MM.1S (cell line): Measurements from ENCODE around the gene ABCB10.

Experiments used
- DNase-seq: peaks from one replicate; pipeline ENCODE4 v3.0.0-alpha.2; 2015
- H2AFZ ChIP-seq: fragments of 300-600 bp; sonication (generic); 2 replicates; pipeline ENCODE4 v1.6.0; 2016; ENCODE audit warnings: antibody characterized with exemption, low read length
- H3F3A ChIP-seq: fragments of 300-600 bp; sonication (generic); 2 replicates; pipeline ENCODE4 v1.6.1; 2016; ENCODE audit warnings: mild to moderate bottlenecking, antibody characterized with exemption, low read length, moderate library complexity, mixed read lengths; ENCODE audit not compliant: insufficient read depth
- H3K27ac ChIP-seq: fragments of 300-600 bp; sonication (generic); 2 replicates; pipeline ENCODE4 v1.5.1; 2016; ENCODE audit warnings: mild to moderate bottlenecking, low read length
- H3K27me3 ChIP-seq: fragments of 300-600 bp; sonication (generic); replicated peaks from 2 replicates; pipeline ENCODE4 v1.6.0; 2016; ENCODE audit warnings: low read length; ENCODE audit not compliant: insufficient read depth
- H3K36me3 ChIP-seq: fragments of 300-600 bp; sonication (generic); replicated peaks from 2 replicates; pipeline ENCODE4 v1.6.1; 2016; ENCODE audit warnings: mild to moderate bottlenecking, low read length, mixed read lengths; ENCODE audit not compliant: insufficient read depth
- H3K4me1 ChIP-seq: fragments of 300-600 bp; sonication (generic); 2 replicates; pipeline ENCODE4 v1.6.1; 2016; ENCODE audit warnings: low read length, mixed read lengths
- H3K4me2 ChIP-seq: fragments of 300-600 bp; sonication (generic); 2 replicates; pipeline ENCODE4 v1.6.0; 2016; ENCODE audit warnings: low read depth, low read length
- H3K4me3 ChIP-seq: fragments of 300-600 bp; sonication (generic); 2 replicates; pipeline ENCODE4 v1.5.1; 2016; ENCODE audit warnings: low read length, mixed read lengths
- H3K79me2 ChIP-seq: fragments of 300-600 bp; sonication (generic); 2 replicates; pipeline ENCODE4 v1.6.1; 2016; ENCODE audit warnings: mixed run types, low read length, mixed read lengths
- H3K9ac ChIP-seq: fragments of 300-600 bp; sonication (generic); 2 replicates; pipeline ENCODE4 v1.6.1; 2016; ENCODE audit warnings: low read length, mixed read lengths
- H3K9me2 ChIP-seq: fragments of 300-600 bp; sonication (generic); replicated peaks from 2 replicates; pipeline ENCODE4 v1.6.1; 2016; ENCODE audit warnings: mild to moderate bottlenecking, low read length, mixed read lengths; ENCODE audit not compliant: insufficient read depth
- H3K9me3 ChIP-seq: fragments of 300-600 bp; sonication (generic); replicated peaks from 2 replicates; pipeline ENCODE4 v1.6.1; 2016; ENCODE audit warnings: mild to moderate bottlenecking, low read length, mixed read lengths; ENCODE audit not compliant: insufficient read depth
- H4K20me1 ChIP-seq: fragments of 300-600 bp; sonication (generic); 2 replicates; pipeline ENCODE4 v1.6.1; 2016; ENCODE audit warnings: mild to moderate bottlenecking, low read length, moderate library complexity, mixed read lengths; ENCODE audit not compliant: insufficient read depth
- EZH2 ChIP-seq: fragments of 300-600 bp; sonication (generic); optimal IDR thresholded peaks from 2 replicates; pipeline ENCODE3; 2017; ENCODE audit warnings: low read depth, mild to moderate bottlenecking, antibody characterized with exemption, low read length, mixed read lengths
- EZH2phosphoT487 ChIP-seq: fragments of 300-600 bp; sonication (generic); IDR thresholded peaks from 2 replicates; pipeline ENCODE4 v1.6.1; 2018; ENCODE audit warnings: antibody characterized with exemption, low read length
- TF ChIP-seq, protein P1 (sequence below): fragments of 300-600 bp; sonication (generic); IDR thresholded peaks from 2 replicates; pipeline ENCODE4 v1.5.1; 2016; ENCODE audit warnings: antibody characterized with exemption, low read length, mixed read lengths

ABCB10 gene

DNA sequence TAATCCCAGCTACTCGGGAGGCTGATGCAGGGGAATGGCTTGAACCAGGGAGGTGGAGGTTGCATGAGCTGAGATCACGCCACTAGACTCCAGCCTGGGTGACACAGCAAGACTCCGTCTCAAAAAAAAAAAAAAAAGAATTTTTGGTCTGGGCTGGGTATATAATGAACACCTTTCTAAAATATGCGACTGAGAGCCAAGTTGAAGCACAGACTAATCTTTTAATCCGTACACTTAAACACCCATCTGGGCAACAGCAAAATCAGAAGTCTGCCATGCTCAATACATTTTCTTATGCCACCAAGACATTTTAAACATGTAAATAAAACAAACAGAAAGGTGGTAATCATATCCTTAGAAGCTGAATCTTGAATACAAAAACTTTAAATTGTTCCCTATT, 31.6 kb upstream of the ABCB10 start:
- Histone ChIP-seq H3K79me2 (0 out of 2 replicates have a peak, but pooled peaks cover 6% of the 10 kb centered on the region), H2AFZ (no peak overlapping the region), H3K4me3 (no peak overlapping the region), H3K27me3 (no peaks in the 10 kb centered on the region), H3K27ac (no peak overlapping the region), H3K36me3 (0 out of 2 replicates have a peak, but pooled peaks cover 6% of the 10 kb centered on the region), H3K9ac (no peak overlapping the region), H3K4me2 (no peak overlapping the region), H3K9me3 (no peaks in the 10 kb centered on the region), H3K9me2 (no peaks in the 10 kb centered on the region), H3F3A (no peaks in the 10 kb centered on the region), H4K20me1 (no peaks in the 10 kb centered on the region), H3K4me1 (no peaks in the 10 kb centered on the region)
- no peak for DNase-seq
- no peak for TF ChIP-seq EZH2

DNA sequence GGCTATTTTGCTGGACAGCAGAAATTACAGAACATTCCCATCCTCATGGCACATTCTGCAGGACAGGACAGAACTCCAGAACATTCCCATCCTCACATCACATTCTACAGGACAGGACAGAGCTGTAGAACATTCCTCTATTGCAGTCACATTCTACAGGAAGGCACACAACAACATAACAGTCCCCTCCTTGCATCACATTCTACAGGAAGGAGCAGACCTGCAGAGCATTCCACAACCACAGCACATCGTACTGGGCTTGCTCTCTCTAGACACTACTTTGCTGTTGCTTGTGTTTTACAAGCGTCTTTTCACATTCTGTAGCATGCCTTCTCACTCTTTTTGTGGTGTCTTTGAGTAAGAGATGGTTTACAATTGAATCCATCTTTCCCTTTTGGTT, 26.8 kb upstream of the ABCB10 start:
- Histone ChIP-seq H3K9ac (no peak overlapping the region), H3K36me3 (no peaks in the 10 kb centered on the region), H3K9me3 (no peaks in the 10 kb centered on the region), H3F3A (no peaks in the 10 kb centered on the region), H3K9me2 (no peaks in the 10 kb centered on the region), H3K27ac (no peak overlapping the region), H4K20me1 (no peaks in the 10 kb centered on the region), H3K79me2 (no peaks in the 10 kb centered on the region), H2AFZ (no peak overlapping the region), H3K4me3 (no peak overlapping the region), H3K4me1 (no peaks in the 10 kb centered on the region), H3K27me3 (no peaks in the 10 kb centered on the region), H3K4me2 (no peak overlapping the region)
- no peak for TF ChIP-seq EZH2phosphoT487
- DNase-seq = no peak

DNA sequence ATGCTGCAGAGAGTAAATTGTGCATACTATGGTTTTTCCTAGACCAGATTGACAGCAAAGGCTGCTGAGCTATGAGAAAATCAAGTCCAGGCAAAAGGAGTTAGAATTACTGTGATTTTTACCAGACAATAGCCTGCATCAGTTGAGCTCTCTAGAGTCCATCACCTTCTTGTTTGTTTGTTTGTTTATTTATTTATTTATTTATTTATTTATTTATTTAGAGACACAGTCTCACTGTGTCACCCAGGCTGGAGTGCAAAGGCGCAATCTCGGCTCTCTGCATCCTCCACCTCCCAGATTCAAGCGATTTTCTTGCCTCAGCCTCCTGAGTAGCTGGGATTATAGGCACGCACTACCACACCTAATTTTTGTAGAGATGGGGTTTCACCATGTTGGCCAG, 24.2 kb upstream of the ABCB10 start:
- no peaks in the 10 kb centered on the region for H4K20me1 ChIP-seq
- H3K9ac ChIP-seq = no peak overlapping the region
- no peaks in the 10 kb centered on the region for H3K9me3 ChIP-seq
- TF ChIP-seq EZH2phosphoT487 (no peak), EZH2 (no peak)
- TF ChIP-seq, protein P1, sequence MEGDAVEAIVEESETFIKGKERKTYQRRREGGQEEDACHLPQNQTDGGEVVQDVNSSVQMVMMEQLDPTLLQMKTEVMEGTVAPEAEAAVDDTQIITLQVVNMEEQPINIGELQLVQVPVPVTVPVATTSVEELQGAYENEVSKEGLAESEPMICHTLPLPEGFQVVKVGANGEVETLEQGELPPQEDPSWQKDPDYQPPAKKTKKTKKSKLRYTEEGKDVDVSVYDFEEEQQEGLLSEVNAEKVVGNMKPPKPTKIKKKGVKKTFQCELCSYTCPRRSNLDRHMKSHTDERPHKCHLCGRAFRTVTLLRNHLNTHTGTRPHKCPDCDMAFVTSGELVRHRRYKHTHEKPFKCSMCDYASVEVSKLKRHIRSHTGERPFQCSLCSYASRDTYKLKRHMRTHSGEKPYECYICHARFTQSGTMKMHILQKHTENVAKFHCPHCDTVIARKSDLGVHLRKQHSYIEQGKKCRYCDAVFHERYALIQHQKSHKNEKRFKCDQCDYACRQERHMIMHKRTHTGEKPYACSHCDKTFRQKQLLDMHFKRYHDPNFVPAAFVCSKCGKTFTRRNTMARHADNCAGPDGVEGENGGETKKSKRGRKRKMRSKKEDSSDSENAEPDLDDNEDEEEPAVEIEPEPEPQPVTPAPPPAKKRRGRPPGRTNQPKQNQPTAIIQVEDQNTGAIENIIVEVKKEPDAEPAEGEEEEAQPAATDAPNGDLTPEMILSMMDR = no peak
- H3K4me3 ChIP-seq = no peak overlapping the region
- H3K4me1 ChIP-seq = no peaks in the 10 kb centered on the region
- no peaks in the 10 kb centered on the region for H3K9me2 ChIP-seq
- no peak overlapping the region for H3K27ac ChIP-seq
- H3K27me3 ChIP-seq = no peaks in the 10 kb centered on the region
- DNase-seq = no peak
- no peaks in the 10 kb centered on the region for H3K79me2 ChIP-seq
- no peak overlapping the region for H3K4me2 ChIP-seq
- H3F3A ChIP-seq = no peaks in the 10 kb centered on the region
- no peak overlapping the region for H2AFZ ChIP-seq
- H3K36me3 ChIP-seq = no peaks in the 10 kb centered on the region

DNA sequence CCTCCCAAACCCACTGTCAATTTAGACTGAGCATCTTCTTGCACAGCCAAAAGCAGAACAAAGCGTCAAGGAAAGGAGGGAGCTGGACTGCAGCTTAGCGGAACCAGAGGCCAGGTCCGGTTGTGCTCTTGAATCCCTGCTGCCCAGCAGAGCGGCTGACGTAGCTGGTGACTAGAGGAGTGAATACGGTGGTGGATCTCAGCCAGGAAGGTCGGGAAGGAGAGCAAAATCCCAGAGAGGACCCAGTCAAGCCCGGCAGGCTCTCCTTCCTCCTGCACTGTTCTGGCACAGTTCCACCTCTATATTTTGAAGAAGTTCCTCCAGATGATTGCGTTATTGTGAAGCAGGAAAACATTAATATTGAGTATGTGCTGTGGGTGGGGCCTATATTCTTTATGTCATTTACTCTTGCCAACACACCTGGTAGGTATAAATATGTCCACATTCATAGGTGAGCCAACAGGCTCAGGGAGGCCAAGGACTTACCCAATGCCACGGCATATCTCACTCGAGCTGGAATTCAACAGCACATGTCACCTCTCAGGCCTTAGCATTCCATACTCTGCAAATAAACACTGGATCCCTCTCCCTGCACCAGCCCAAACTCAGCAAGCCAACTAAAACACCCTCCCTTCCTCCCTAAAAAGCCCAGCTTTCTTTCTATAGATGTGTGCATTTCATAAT, 23.6 kb upstream of the ABCB10 start:
- no peaks in the 10 kb centered on the region for H3K4me1 ChIP-seq
- no peaks in the 10 kb centered on the region for H3K36me3 ChIP-seq
- no peak overlapping the region for H3K4me2 ChIP-seq
- H2AFZ ChIP-seq = no peak overlapping the region
- H3F3A ChIP-seq = no peaks in the 10 kb centered on the region
- DNase-seq = no peak
- TF ChIP-seq, protein P1 = no peak
- TF ChIP-seq EZH2phosphoT487 = no peak
- no peak for TF ChIP-seq EZH2
- no peaks in the 10 kb centered on the region for H3K9me3 ChIP-seq
- H3K9me2 ChIP-seq = no peaks in the 10 kb centered on the region
- H3K4me3 ChIP-seq = no peak overlapping the region
- H4K20me1 ChIP-seq = no peaks in the 10 kb centered on the region
- H3K27me3 ChIP-seq = no peaks in the 10 kb centered on the region
- H3K27ac ChIP-seq = no peak overlapping the region
- H3K79me2 ChIP-seq = no peaks in the 10 kb centered on the region
- no peak overlapping the region for H3K9ac ChIP-seq
